HCT116 (cell line): ENCODE results near the gene GPR26. TPM values are rescaled to one million over a fixed set of nuclear protein-coding genes. Genes with fewer than 3 reads are reported as not detected.

Experiments used
- ATAC-seq: fragments of 200-7000 bp; cut with Tn5 transposase; 2 replicates; pipeline ENCODE4 v1.9.1; 2020; ENCODE audit warnings: mild to moderate bottlenecking, moderate library complexity
- BruUV-seq: library from RNA; stranded (reverse); fragments of 400-500 nt; replicated peaks from 2 replicates; lab custom pipeline; 2021; lab: Mats Ljungman, UMichigan
- CTCF ChIA-PET: fragments of 300-600 bp; sonication (Branson Sonifier 250); formaldehyde crosslinking; loops from one replicate; lab custom pipeline; 2021; ENCODE audit warnings: antibody characterized with exemption; lab: Charles Lee
- POLR2A ChIA-PET: fragments of 300-600, 350-600 bp; sonication (Branson Sonifier 250); formaldehyde crosslinking; loops from one replicate; lab custom pipeline; 2021; ENCODE audit warnings: antibody characterized with exemption; lab: Charles Lee
- RAD21 ChIA-PET, 2 experiments: fragments of 300-600 bp; sonication (Branson Sonifier 250); formaldehyde crosslinking; loops; one replicate each; lab custom pipeline; 2023; ENCODE audit warnings: low total read pairs in 2 of 2; ENCODE audit not compliant: uncharacterized antibody in 2 of 2, unreplicated experiment in 2 of 2, low non-redundant PET in 1 of 2; lab: Charles Lee
- DNase-seq: peaks from one replicate; pipeline ENCODE4 v3.0.0-alpha.2; 2010; ENCODE audit warnings: low read depth, low spot score
- H2AFZ ChIP-seq: fragments of 200-600 bp; shearing (Covaris generic), sonication (generic); 2 replicates; pipeline ENCODE4 v1.6.1; 2017; ENCODE audit warnings: low read depth, mixed run types, mixed read lengths, antibody characterized with exemption, low read length; ENCODE audit not compliant: poor library complexity, severe bottlenecking
- H3K27ac ChIP-seq: 2 replicates; pipeline ENCODE4 v1.5.1; 2012; ENCODE audit warnings: low read depth, low read length
- H3K27me3 ChIP-seq: fragments of 200-600 bp; sonication (generic); 2 replicates; pipeline ENCODE4 v1.6.1; 2016; ENCODE audit warnings: mixed run types, low read length, mixed read lengths; ENCODE audit not compliant: insufficient read depth
- H3K36me3 ChIP-seq, 2 experiments: fragments of 200-500 bp in 1 of 2; fragments of 200-600 bp in 1 of 2; sonication (Bioruptor generic) in 1 of 2; sonication (generic) in 1 of 2; 2 replicates each; pipeline versions ENCODE4 v1.5.1 to v1.6.1; 2014 to 2016; ENCODE audit warnings: low read length in 2 of 2, inconsistent platforms in 1 of 2, mixed read lengths in 1 of 2, mixed run types in 1 of 2; ENCODE audit not compliant: insufficient read depth in 2 of 2, control insufficient read depth in 1 of 2
- H3K4me1 ChIP-seq, 2 experiments: fragments of 200-600 bp in 1 of 2; sonication (generic) in 1 of 2; 2 replicates each; pipeline versions ENCODE4 v1.5.1 to v1.6.1; 2012 to 2017; ENCODE audit warnings: low read length in 2 of 2, inconsistent platforms in 1 of 2, mild to moderate bottlenecking in 1 of 2, mixed read lengths in 1 of 2, mixed run types in 1 of 2, moderate library complexity in 1 of 2; ENCODE audit not compliant: insufficient read depth in 2 of 2, control insufficient read depth in 1 of 2
- H3K4me2 ChIP-seq: fragments of 200-600 bp; sonication (generic); 2 replicates; pipeline ENCODE4 v1.6.1; 2017; ENCODE audit warnings: mixed run types, low read length, mixed read lengths
- H3K4me3 ChIP-seq, 2 experiments: fragments of 200-600 bp in 1 of 2; sonication (generic) in 1 of 2; replicated peaks in 1 of 2; 2 replicates each; pipeline ENCODE4 v1.5.1; 2011 to 2016; ENCODE audit warnings: low read length in 2 of 2, control low read depth in 1 of 2, low read depth in 1 of 2, mild to moderate bottlenecking in 1 of 2, mixed read lengths in 1 of 2, mixed run types in 1 of 2
- H3K79me2 ChIP-seq: fragments of 200-600 bp; sonication (generic); 2 replicates; pipeline ENCODE4 v1.6.1; 2017; ENCODE audit warnings: mild to moderate bottlenecking, mixed run types, low read length, moderate library complexity, mixed read lengths; ENCODE audit not compliant: insufficient read depth
- H3K9ac ChIP-seq: fragments of 200-600 bp; sonication (generic); 2 replicates; pipeline ENCODE4 v1.6.1; 2016; ENCODE audit warnings: low read length, mixed read lengths
- H3K9me2 ChIP-seq: fragments of 200-600 bp; sonication (generic), shearing (Covaris generic); 2 replicates; pipeline ENCODE4 v1.6.1; 2017; ENCODE audit warnings: mixed run types, mild to moderate bottlenecking, moderate library complexity; ENCODE audit not compliant: insufficient read depth
- H3K9me3 ChIP-seq, 2 experiments: fragments of 200-500 bp in 1 of 2; fragments of 200-600 bp in 1 of 2; sonication (Bioruptor generic) in 1 of 2; sonication (generic) in 1 of 2; 2 replicates each; pipeline ENCODE4 v1.6.1; 2014 to 2017; ENCODE audit warnings: low read length in 2 of 2, mixed read lengths in 2 of 2, inconsistent platforms in 1 of 2, low read depth in 1 of 2, mild to moderate bottlenecking in 1 of 2, mixed run types in 1 of 2, moderate library complexity in 1 of 2; ENCODE audit not compliant: control insufficient read depth in 1 of 2, insufficient read depth in 1 of 2
- H4K20me1 ChIP-seq: fragments of 200-600 bp; sonication (generic), shearing (Covaris generic); 2 replicates; pipeline ENCODE4 v1.6.1; 2017; ENCODE audit warnings: mixed run types, mild to moderate bottlenecking, moderate library complexity; ENCODE audit not compliant: insufficient read depth
- ATF3 ChIP-seq: IDR thresholded peaks from 2 replicates; pipeline ENCODE4 v1.6.1; 2012
- CBX3 ChIP-seq: IDR thresholded peaks from 2 replicates; pipeline ENCODE4 v1.6.1; 2012; ENCODE audit warnings: low read depth
- ELF1 ChIP-seq: IDR thresholded peaks from 2 replicates; pipeline ENCODE4 v1.6.1; 2012; ENCODE audit warnings: low read depth, borderline replicate concordance
- EZH2 ChIP-seq: fragments of 200-600 bp; sonication (generic); IDR thresholded peaks from 2 replicates; pipeline ENCODE4 v1.6.1; 2017; ENCODE audit warnings: antibody characterized with exemption, mixed run types
- POLR2A ChIP-seq: IDR thresholded peaks from 2 replicates; pipeline ENCODE4 v1.7.0; 2011; ENCODE audit warnings: borderline replicate concordance; ENCODE audit not compliant: insufficient read depth, insufficient read length; ENCODE audit errors: extremely low read depth
- POLR2AphosphoS5 ChIP-seq: IDR thresholded peaks from 2 replicates; pipeline ENCODE4 v1.6.1; 2011; ENCODE audit warnings: mild to moderate bottlenecking, low read depth, low read length, moderate library complexity
- REST ChIP-seq: IDR thresholded peaks from 2 replicates; pipeline ENCODE4 v1.6.1; 2012; ENCODE audit warnings: low read depth
- SP1 ChIP-seq: IDR thresholded peaks from 2 replicates; pipeline ENCODE4 v1.6.1; 2012; ENCODE audit warnings: low read depth
- intact Hi-C: fragments of 100-400 bp; cut with micrococcal nuclease; formaldehyde crosslinking; loops from 2 replicates; pipeline ENCODE4 v1.10.0; 2022
- total RNA-seq: library from RNA; stranded (reverse); gene quantifications from one replicate; pipeline ENCODE4 v1.2.1, GENCODE V29; 2021; ENCODE audit not compliant: unreplicated experiment

Gene GPR26
- total RNA-seq, 1 experiment from 2014 or later: not detected

GRCh38 chr10:123681285-123681684 lies 15.1 kb downstream of the GPR26 start:
- POLR2A ChIA-PET: no interaction called here
- H3K4me2 ChIP-seq: no peak overlapping the region
- no peak overlapping the region for H3K27ac ChIP-seq
- H3K9me2 ChIP-seq: no peaks in the 10 kb centered on the region
- H3K27me3 ChIP-seq: peaks cover 95% of the 10 kb centered on the region
- RAD21 ChIA-PET: interaction anchor here in 1 of 2 experiments (0.7 kb wide), 1 partner anchor 11 kb away, joined by 3 read pairs; no protein-coding TSS in a partner anchor
- intact Hi-C loops: no loop called here
- no peaks in the 10 kb centered on the region for H3K36me3 ChIP-seq
- H3K4me3 ChIP-seq: no peak overlapping the region
- no peak for DNase-seq
- H3K79me2 ChIP-seq: no peaks in the 10 kb centered on the region
- ATAC-seq: no peak
- H3K4me1 ChIP-seq: no peaks in the 10 kb centered on the region
- TF ChIP-seq REST (no peak), CBX3 (no peak), SP1 (no peak), EZH2 (no peak), POLR2A (no peak), POLR2AphosphoS5 (no peak), ATF3 (no peak), ELF1 (no peak)
- H3K9me3 ChIP-seq: no peaks in the 10 kb centered on the region
- no TSS peak for BruUV-seq
- H2AFZ ChIP-seq: no peak overlapping the region
- CTCF ChIA-PET: no interaction called here
- no peaks in the 10 kb centered on the region for H4K20me1 ChIP-seq
- H3K9ac ChIP-seq: no peak overlapping the region
